OCI-LY7 (cell line): ENCODE measurements around the gene ZNF594. TPM values are rescaled to one million over a fixed set of nuclear protein-coding genes. Genes with fewer than 3 reads are reported as not detected.

Experiments
- BruUV-seq: library from RNA; stranded (reverse); fragments of 400-500 nt; replicated peaks from 2 replicates; lab custom pipeline; 2021; lab: Mats Ljungman, UMichigan
- CTCF ChIA-PET: fragments of 300-600 bp; sonication (Branson Sonifier 250); formaldehyde crosslinking; loops from one replicate; lab custom pipeline; 2022; ENCODE audit warnings: antibody characterized with exemption; ENCODE audit not compliant: unreplicated experiment; lab: Charles Lee
- POLR2A ChIA-PET: fragments of 300-600 bp; sonication (Branson Sonifier 250); formaldehyde crosslinking; loops from one replicate; lab custom pipeline; 2022; ENCODE audit warnings: antibody characterized with exemption; lab: Charles Lee
- DNase-seq: peaks from one replicate; pipeline ENCODE4 v3.0.0-alpha.2; 2015; ENCODE audit warnings: low spot score
- H2AFZ ChIP-seq: fragments of 200-600 bp; sonication (generic), shearing (Covaris generic); 2 replicates; pipeline ENCODE4 v1.6.1; 2014; ENCODE audit warnings: mild to moderate bottlenecking, antibody characterized with exemption, low read length, moderate library complexity
- H3K27ac ChIP-seq: fragments of 200-600 bp; sonication (generic); 2 replicates; pipeline ENCODE4 v1.5.1; 2014; ENCODE audit warnings: mixed run types, low read depth, mild to moderate bottlenecking, moderate library complexity, low read length, inconsistent platforms; ENCODE audit not compliant: poor library complexity, severe bottlenecking
- H3K36me3 ChIP-seq: fragments of 200-600 bp; sonication (generic); 2 replicates; pipeline ENCODE4 v1.6.1; 2014; ENCODE audit warnings: mild to moderate bottlenecking, antibody characterized with exemption, low read length, moderate library complexity, mixed read lengths; ENCODE audit not compliant: insufficient read depth
- H3K4me1 ChIP-seq: fragments of 200-600 bp; sonication (generic); 2 replicates; pipeline ENCODE4 v1.5.1; 2014; ENCODE audit warnings: mild to moderate bottlenecking, low read length; ENCODE audit not compliant: insufficient read depth, poor library complexity, severe bottlenecking
- H3K4me2 ChIP-seq: fragments of 200-600 bp; sonication (generic); 2 replicates; pipeline ENCODE4 v1.6.1; 2014; ENCODE audit warnings: mild to moderate bottlenecking, low read length
- H3K4me3 ChIP-seq: fragments of 200-600 bp; sonication (generic); 2 replicates; pipeline ENCODE4 v1.5.1; 2014; ENCODE audit warnings: mild to moderate bottlenecking, low read depth, low read length; ENCODE audit not compliant: poor library complexity, severe bottlenecking
- H3K79me2 ChIP-seq: fragments of 200-600 bp; sonication (generic); 2 replicates; pipeline ENCODE4 v1.6.1; 2016; ENCODE audit warnings: low read depth, mild to moderate bottlenecking, low read length, moderate library complexity, mixed read lengths; ENCODE audit not compliant: insufficient read depth
- H3K9me2 ChIP-seq: fragments of 200-600 bp; sonication (generic); 2 replicates; pipeline ENCODE4 v1.6.1; 2016; ENCODE audit warnings: mild to moderate bottlenecking, low read length, mixed read lengths; ENCODE audit not compliant: insufficient read depth
- H3K9me3 ChIP-seq: fragments of 200-600 bp; sonication (generic); 2 replicates; pipeline ENCODE4 v1.6.1; 2014; ENCODE audit warnings: mild to moderate bottlenecking, mixed run types, low read length, mixed read lengths
- H4K20me1 ChIP-seq: fragments of 200-600 bp; sonication (generic); 2 replicates; pipeline ENCODE4 v1.6.1; 2014; ENCODE audit warnings: mild to moderate bottlenecking, antibody characterized with exemption, low read length, moderate library complexity, mixed read lengths; ENCODE audit not compliant: insufficient read depth
- CTCF ChIP-seq: fragments of 200-600 bp; sonication (generic); conservative IDR thresholded peaks from 2 replicates; pipeline ENCODE4 v1.5.1; 2014; ENCODE audit warnings: mild to moderate bottlenecking, antibody characterized with exemption, low read length, moderate library complexity, mixed read lengths
- EZH2phosphoT487 ChIP-seq: fragments of 200-600 bp; sonication (generic); IDR thresholded peaks from 2 replicates; pipeline ENCODE4 v1.6.1; 2018; ENCODE audit warnings: low read depth, borderline replicate concordance, mild to moderate bottlenecking, mixed run types, antibody characterized with exemption, low read length, moderate library complexity, mixed read lengths
- intact Hi-C: fragments of 100-400 bp; cut with micrococcal nuclease; formaldehyde crosslinking; loops from one replicate; pipeline ENCODE4 v1.10.0; 2022; ENCODE audit not compliant: unreplicated experiment
- total RNA-seq, 2 experiments: library from RNA; depleted of rRNA in 1 of 2; stranded (reverse); fragments of >200 nt in 1 of 2; shearing (Covaris generic) in 1 of 2; gene quantifications; 2 replicates each; pipeline ENCODE4 v1.2.3, GENCODE V29; 2014 to 2022

Gene ZNF594
- total RNA-seq, 2 experiments from 2014 or later = 32.1 to 43.4 TPM

DNA sequence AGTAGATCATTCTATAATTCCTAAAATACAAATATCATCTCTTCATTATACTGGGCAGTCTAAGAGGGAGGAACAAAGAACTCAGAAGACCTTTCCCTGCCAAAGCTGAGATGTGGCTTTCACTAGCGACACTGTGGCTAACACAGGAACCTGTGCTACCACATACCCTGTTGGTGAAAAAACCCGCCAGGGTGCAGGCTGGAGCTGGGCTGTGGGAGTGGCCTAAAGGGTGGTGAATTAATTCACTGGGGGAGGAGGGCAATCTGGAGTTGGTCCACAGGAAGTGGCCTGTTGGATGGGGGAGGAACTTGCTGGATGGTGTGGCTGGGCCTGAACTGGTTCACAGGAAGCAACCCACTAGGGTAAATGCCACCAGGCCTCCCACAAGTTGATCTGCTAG lies 7.4 kb downstream of the ZNF594 start:
- H2AFZ ChIP-seq = no peak overlapping the region
- H3K79me2 ChIP-seq = peaks cover 12% of the 10 kb centered on the region; the same call in 1 of the 2 replicates
- H3K4me2 ChIP-seq = no peak overlapping the region
- DNase-seq = no peak
- ChIA-PET CTCF (no interaction called here), POLR2A (no interaction called here)
- no peaks in the 10 kb centered on the region for H3K9me2 ChIP-seq
- H4K20me1 ChIP-seq = no peaks in the 10 kb centered on the region
- no peak overlapping the region for H3K4me3 ChIP-seq
- H3K4me1 ChIP-seq = no peaks in the 10 kb centered on the region
- TF ChIP-seq EZH2phosphoT487 = no peak
- no peak for TF ChIP-seq CTCF
- intact Hi-C loops = no loop called here
- H3K9me3 ChIP-seq = peaks cover 56% of the 10 kb centered on the region
- H3K27ac ChIP-seq = no peak overlapping the region
- H3K36me3 ChIP-seq = peaks cover 83% of the 10 kb centered on the region
- no TSS peak for BruUV-seq

GRCh38 chr17:5183410-5183793 lies 8.3 kb downstream of the ZNF594 start:
- Histone ChIP-seq H3K9me2 (no peaks in the 10 kb centered on the region), H3K4me2 (no peak overlapping the region), H4K20me1 (no peaks in the 10 kb centered on the region), H2AFZ (no peak overlapping the region), H3K27ac (no peak overlapping the region), H3K36me3 (peaks cover 76% of the 10 kb centered on the region), H3K4me3 (no peak overlapping the region), H3K9me3 (peaks cover 54% of the 10 kb centered on the region), H3K4me1 (no peaks in the 10 kb centered on the region), H3K79me2 (peaks cover 10% of the 10 kb centered on the region; the same call in 1 of the 2 replicates)
- intact Hi-C loops = no loop called here
- no peak for TF ChIP-seq EZH2phosphoT487
- BruUV-seq = TSS peak; percentile 0
- DNase-seq = no peak
- ChIA-PET CTCF (no interaction called here), POLR2A (interaction anchor here (0.7 to 1.0 kb wide), 2 partner anchors 95 to 144 kb away, joined by 3 read pairs; no protein-coding TSS in a partner anchor)

DNA sequence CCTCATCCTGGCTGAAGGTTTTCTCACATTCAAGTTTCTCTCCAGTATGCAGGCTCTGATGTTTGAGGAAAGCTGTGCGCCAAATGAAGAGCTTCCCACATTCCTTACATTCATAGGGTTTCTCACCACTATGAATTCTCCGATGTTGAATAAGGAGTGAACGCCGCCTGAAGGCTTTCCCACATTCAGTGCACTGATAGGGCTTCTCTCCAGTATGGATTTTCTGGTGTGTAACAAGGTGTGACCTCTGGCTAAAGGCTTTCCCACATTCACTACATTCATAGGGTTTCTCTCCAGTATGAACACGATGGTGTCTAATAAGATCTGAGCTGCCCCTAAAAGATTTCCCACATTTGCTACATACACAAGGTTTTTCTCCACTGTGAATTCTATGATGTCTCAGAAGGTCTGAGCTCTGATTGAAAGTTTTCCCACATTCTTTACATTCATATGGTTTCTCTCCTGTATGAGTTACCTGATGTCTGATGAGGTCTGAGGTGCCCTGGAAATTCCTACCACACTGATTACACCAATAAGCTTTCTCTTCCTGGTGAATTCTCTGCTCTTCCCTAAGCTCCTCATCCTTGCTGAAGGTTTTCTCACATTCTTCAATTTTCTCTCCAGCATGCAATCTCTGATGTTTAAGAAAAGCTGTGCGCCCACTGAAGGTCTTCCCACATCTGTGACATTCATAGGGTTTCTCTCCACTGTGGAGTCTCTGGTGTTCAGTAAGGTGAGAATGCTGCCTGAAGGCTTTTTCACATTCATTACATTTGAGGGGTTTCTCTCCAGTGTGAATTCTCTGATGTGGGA lies 8.9 kb downstream of the ZNF594 start:
- no peak overlapping the region for H3K4me3 ChIP-seq

More for the DNA sequence above, 8.9 kb downstream of the ZNF594 start:
- Histone ChIP-seq H3K36me3 (peaks cover 70% of the 10 kb centered on the region), H3K9me2 (no peaks in the 10 kb centered on the region), H3K4me1 (no peaks in the 10 kb centered on the region), H3K9me3 (peaks cover 49% of the 10 kb centered on the region), H3K79me2 (peaks cover 6% of the 10 kb centered on the region; the same call in 1 of the 2 replicates), H4K20me1 (no peaks in the 10 kb centered on the region), H3K4me2 (no peak overlapping the region), H2AFZ (no peak overlapping the region), H3K27ac (no peak overlapping the region)
- BruUV-seq = no TSS peak
- TF ChIP-seq EZH2phosphoT487 (no peak), CTCF (no peak)
- ChIA-PET POLR2A (interaction anchor here (0.7 to 1.0 kb wide), 2 partner anchors 94 to 145 kb away, joined by 3 read pairs; no protein-coding TSS in a partner anchor), CTCF (interaction anchor here (0.6 kb wide), 1 partner anchor 147 kb away, joined by 8 read pairs; no protein-coding TSS in a partner anchor)
- DNase-seq = no peak
- intact Hi-C loops = no loop called here
